ENCODE measurements around the gene PCDHB7. TPM values are rescaled to one million over a fixed set of nuclear protein-coding genes. Genes with fewer than 3 reads are reported as not detected.
"Not testable (repeated sequence)": the region's sequence is repeated elsewhere in the genome, so short reads cannot be mapped to it uniquely, and the experiment has no call there.

The PCDHB7 gene
- total RNA-seq, 1 donor from 2014 or later = 1.2 TPM

DNA sequence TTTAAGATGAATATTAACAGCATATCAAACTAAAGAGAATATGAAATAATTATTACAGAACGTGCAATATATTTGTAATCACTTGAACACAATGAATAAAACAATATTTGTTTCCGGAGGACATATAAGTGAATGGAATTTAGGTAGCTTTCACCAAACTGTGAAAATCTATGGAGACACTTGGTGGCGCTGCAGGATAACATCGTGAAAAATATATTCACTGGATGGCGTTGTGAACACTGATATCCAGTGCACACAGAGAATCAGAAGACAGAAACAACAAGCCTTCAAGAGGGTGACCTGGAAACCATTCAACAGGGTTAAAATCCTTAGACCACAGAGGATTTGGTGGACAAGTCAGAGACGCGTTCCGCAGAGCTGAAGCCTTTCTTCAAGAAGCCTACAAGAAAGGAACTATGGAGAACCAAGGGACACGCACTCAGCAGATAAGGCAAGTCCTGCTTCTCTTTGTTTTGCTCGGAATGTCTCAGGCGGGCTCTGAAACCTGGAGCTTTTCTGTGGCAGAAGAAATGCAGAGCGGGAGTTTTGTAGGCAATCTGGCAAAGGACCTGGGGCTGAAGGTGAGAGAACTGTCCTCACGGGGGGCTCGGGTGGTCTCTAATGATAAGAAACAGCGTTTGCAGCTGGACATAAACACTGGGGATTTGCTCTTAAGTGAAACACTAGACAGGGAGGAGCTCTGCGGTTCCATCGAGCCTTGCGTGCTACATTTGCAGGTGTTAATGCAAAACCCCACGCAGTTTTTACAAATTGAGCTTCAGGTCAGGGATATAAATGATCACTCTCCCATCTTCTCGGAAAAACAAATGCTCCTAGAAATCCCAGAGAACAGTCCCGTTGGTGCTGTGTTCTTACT lies 27.2 kb downstream of the PCDHB7 start, which contains the start of gene PCDHB11:
TSS of gene PCDHB11 (plus strand) at position 269 of the 877 bp plus-strand sequence. CDS start at position 417, 148 bp downstream.
- H3K27ac Mint-ChIP-seq (ENCODE audit: unreplicated experiment) = no peak within 1 kb of the TSS
- H3K4me1 Mint-ChIP-seq (ENCODE audit: unreplicated experiment) = no peaks in the 10 kb centered on the region
- no peaks in the 10 kb centered on the region for H3K27me3 Mint-ChIP-seq (ENCODE audit: unreplicated experiment)
- TF ChIP-seq, protein P1, sequence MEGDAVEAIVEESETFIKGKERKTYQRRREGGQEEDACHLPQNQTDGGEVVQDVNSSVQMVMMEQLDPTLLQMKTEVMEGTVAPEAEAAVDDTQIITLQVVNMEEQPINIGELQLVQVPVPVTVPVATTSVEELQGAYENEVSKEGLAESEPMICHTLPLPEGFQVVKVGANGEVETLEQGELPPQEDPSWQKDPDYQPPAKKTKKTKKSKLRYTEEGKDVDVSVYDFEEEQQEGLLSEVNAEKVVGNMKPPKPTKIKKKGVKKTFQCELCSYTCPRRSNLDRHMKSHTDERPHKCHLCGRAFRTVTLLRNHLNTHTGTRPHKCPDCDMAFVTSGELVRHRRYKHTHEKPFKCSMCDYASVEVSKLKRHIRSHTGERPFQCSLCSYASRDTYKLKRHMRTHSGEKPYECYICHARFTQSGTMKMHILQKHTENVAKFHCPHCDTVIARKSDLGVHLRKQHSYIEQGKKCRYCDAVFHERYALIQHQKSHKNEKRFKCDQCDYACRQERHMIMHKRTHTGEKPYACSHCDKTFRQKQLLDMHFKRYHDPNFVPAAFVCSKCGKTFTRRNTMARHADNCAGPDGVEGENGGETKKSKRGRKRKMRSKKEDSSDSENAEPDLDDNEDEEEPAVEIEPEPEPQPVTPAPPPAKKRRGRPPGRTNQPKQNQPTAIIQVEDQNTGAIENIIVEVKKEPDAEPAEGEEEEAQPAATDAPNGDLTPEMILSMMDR (IDR thresholded peaks at IDR 0.05) = no peak
- no peak within 1 kb of the TSS for H3K4me3 Mint-ChIP-seq (ENCODE audit: unreplicated experiment)
- no peak for DNase-seq (ENCODE audit: extremely low spot score, unreplicated experiment)
- H3K9me3 Mint-ChIP-seq (ENCODE audit: unreplicated experiment) = peaks cover 52% of the 10 kb centered on the region
- peaks cover 21% of the 10 kb centered on the region for H3K36me3 Mint-ChIP-seq (ENCODE audit: unreplicated experiment)

DNA sequence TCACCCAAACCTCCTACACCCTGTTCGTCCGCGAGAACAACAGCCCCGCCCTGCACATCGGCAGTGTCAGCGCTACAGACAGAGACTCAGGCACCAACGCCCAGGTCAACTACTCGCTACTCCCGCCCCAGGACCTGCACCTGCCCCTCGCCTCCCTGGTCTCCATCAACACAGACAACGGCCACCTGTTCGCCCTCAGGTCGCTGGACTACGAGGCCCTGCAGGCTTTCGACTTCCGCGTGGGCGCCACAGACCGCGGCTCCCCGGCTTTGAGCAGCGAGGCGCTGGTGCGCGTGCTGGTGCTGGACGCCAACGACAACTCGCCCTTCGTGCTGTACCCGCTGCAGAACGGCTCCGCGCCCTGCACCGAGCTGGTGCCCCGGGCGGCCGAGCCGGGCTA lies 28.7 kb downstream of the PCDHB7 start:
- peaks cover 54% of the 10 kb centered on the region for H3K9me3 Mint-ChIP-seq (ENCODE audit: unreplicated experiment)
- not testable (repeated sequence) for H3K4me3 Mint-ChIP-seq (ENCODE audit: unreplicated experiment); DNase-seq (ENCODE audit: extremely low spot score, unreplicated experiment); H3K4me1 Mint-ChIP-seq (ENCODE audit: unreplicated experiment); H3K27ac Mint-ChIP-seq (ENCODE audit: unreplicated experiment); H3K27me3 Mint-ChIP-seq (ENCODE audit: unreplicated experiment)
- H3K36me3 Mint-ChIP-seq (ENCODE audit: unreplicated experiment) = peaks cover 19% of the 10 kb centered on the region

DNA sequence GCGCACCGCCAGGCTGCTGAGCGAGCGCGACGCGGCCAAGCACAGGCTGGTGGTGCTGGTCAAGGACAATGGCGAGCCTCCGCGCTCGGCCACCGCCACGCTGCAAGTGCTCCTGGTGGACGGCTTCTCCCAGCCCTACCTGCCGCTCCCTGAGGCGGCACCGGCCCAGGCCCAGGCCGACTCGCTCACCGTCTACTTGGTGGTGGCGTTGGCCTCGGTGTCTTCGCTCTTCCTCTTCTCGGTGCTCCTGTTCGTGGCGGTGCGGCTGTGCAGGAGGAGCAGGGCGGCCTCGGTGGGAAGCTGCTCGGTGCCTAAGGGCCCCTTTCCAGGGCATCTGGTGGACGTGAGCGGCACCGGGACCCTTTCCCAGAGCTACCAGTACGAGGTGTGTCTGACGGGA lies 29.2 kb downstream of the PCDHB7 start:
- Mint-ChIP-seq H3K36me3 (ENCODE audit: unreplicated experiment) (peaks cover 14% of the 10 kb centered on the region), H3K9me3 (ENCODE audit: unreplicated experiment) (peaks cover 48% of the 10 kb centered on the region)
- H3K27me3 Mint-ChIP-seq (ENCODE audit: unreplicated experiment); H3K4me3 Mint-ChIP-seq (ENCODE audit: unreplicated experiment); DNase-seq (ENCODE audit: extremely low spot score, unreplicated experiment); H3K27ac Mint-ChIP-seq (ENCODE audit: unreplicated experiment); H3K4me1 Mint-ChIP-seq (ENCODE audit: unreplicated experiment): not testable (repeated sequence)

DNA sequence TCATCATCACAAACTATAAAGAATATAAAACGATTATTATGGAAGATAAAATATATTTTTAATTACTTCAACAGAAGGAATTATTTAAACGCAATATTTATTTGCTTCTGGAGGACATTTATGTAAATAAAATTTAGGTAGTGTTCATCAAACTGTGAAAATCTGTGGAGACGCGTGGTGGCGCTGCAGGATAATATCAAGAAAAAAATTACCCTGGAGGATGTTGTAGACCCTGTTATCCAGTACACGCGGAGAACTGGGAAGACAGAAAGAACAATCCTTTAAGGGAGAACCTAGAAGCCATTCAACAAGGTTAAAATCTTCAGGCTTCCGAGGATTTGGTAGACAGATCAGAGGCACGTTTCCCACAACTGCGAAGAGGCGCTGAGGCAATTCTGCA lies 36.0 kb downstream of the PCDHB7 start, which contains the start of gene PCDHB12:
TSS of gene PCDHB12 (plus strand) at position 242 of the 400 bp plus-strand sequence. CDS start 189 bp downstream, outside the sequence.
- H3K4me1 Mint-ChIP-seq (ENCODE audit: unreplicated experiment) = no peaks in the 10 kb centered on the region
- no peak for DNase-seq (ENCODE audit: extremely low spot score, unreplicated experiment)
- H3K9me3 Mint-ChIP-seq (ENCODE audit: unreplicated experiment) = peaks cover 56% of the 10 kb centered on the region
- H3K27me3 Mint-ChIP-seq (ENCODE audit: unreplicated experiment) = no peaks in the 10 kb centered on the region
- H3K36me3 Mint-ChIP-seq (ENCODE audit: unreplicated experiment) = peaks cover under 1% of the 10 kb centered on the region
- no peak within 1 kb of the TSS for H3K4me3 Mint-ChIP-seq (ENCODE audit: unreplicated experiment)
- TF ChIP-seq, protein P1 (IDR thresholded peaks at IDR 0.05) = no peak
- H3K27ac Mint-ChIP-seq (ENCODE audit: unreplicated experiment) = no peak within 1 kb of the TSS

DNA sequence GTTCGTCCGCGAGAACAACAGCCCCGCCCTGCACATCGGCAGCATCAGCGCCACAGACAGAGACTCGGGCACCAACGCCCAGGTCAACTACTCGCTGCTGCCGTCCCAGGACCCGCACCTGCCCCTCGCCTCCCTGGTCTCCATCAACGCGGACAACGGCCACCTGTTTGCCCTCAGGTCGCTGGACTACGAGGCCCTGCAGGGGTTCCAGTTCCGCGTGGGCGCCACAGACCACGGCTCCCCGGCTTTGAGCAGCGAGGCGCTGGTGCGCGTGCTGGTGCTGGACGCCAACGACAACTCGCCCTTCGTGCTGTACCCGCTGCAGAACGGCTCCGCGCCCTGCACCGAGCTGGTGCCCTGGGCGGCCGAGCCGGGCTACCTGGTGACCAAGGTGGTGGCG lies 37.8 kb downstream of the PCDHB7 start:
- DNase-seq (ENCODE audit: extremely low spot score, unreplicated experiment); H3K27ac Mint-ChIP-seq (ENCODE audit: unreplicated experiment); H3K27me3 Mint-ChIP-seq (ENCODE audit: unreplicated experiment); H3K4me3 Mint-ChIP-seq (ENCODE audit: unreplicated experiment); H3K36me3 Mint-ChIP-seq (ENCODE audit: unreplicated experiment); H3K4me1 Mint-ChIP-seq (ENCODE audit: unreplicated experiment): not testable (repeated sequence)
- H3K9me3 Mint-ChIP-seq (ENCODE audit: unreplicated experiment) = peaks cover 62% of the 10 kb centered on the region

DNA sequence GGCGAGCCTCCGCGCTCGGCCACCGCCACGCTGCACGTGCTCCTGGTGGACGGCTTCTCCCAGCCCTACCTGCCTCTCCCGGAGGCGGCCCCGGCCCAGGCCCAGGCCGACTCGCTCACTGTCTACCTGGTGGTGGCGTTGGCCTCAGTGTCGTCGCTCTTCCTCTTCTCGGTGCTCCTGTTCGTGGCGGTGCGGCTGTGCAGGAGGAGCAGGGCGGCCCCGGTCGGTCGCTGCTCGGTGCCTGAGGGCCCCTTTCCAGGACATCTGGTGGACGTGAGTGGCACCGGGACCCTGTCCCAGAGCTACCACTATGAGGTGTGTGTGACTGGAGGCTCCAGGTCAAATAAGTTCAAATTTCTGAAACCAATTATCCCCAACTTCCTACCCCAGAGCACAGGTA lies 38.4 kb downstream of the PCDHB7 start:
- H3K4me3 Mint-ChIP-seq (ENCODE audit: unreplicated experiment); DNase-seq (ENCODE audit: extremely low spot score, unreplicated experiment); H3K27ac Mint-ChIP-seq (ENCODE audit: unreplicated experiment); H3K27me3 Mint-ChIP-seq (ENCODE audit: unreplicated experiment); H3K36me3 Mint-ChIP-seq (ENCODE audit: unreplicated experiment); H3K4me1 Mint-ChIP-seq (ENCODE audit: unreplicated experiment): not testable (repeated sequence)
- peaks cover 59% of the 10 kb centered on the region for H3K9me3 Mint-ChIP-seq (ENCODE audit: unreplicated experiment)

DNA sequence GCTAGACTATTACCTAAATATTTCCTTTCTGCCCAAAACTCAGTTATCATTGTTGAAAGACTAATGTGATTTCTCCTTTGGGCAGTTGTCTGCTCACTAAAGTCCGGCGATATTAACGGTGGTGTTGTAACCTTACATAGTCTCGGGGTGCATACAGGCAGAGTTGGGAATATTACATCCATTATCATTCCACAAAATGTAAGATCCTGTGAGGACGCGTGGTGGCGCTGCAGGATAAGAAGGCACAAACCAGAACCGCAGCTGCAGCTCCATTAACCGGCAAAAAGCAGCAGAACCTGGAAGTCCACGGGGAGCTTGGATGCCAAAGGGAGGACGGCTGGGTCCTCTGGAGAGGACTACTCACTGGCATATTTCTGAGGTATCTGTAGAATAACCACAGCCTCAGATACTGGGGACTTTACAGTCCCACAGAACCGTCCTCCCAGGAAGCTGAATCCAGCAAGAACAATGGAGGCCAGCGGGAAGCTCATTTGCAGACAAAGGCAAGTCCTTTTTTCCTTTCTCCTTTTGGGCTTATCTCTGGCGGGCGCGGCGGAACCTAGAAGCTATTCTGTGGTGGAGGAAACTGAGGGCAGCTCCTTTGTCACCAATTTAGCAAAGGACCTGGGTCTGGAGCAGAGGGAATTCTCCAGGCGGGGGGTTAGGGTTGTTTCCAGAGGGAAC lies 41.4 kb downstream of the PCDHB7 start, which contains the start of gene PCDHB13:
TSS of gene PCDHB13 (plus strand) at position 264 of the 684 bp plus-strand sequence. CDS start at position 469, 205 bp downstream.
- H3K4me1 Mint-ChIP-seq (ENCODE audit: unreplicated experiment); H3K27me3 Mint-ChIP-seq (ENCODE audit: unreplicated experiment); H3K27ac Mint-ChIP-seq (ENCODE audit: unreplicated experiment); H3K36me3 Mint-ChIP-seq (ENCODE audit: unreplicated experiment); H3K4me3 Mint-ChIP-seq (ENCODE audit: unreplicated experiment); DNase-seq (ENCODE audit: extremely low spot score, unreplicated experiment): not testable (repeated sequence)
- TF ChIP-seq, protein P1 (IDR thresholded peaks at IDR 0.05) = peak; percentile 19
- H3K9me3 Mint-ChIP-seq (ENCODE audit: unreplicated experiment) = peaks cover 64% of the 10 kb centered on the region

DNA sequence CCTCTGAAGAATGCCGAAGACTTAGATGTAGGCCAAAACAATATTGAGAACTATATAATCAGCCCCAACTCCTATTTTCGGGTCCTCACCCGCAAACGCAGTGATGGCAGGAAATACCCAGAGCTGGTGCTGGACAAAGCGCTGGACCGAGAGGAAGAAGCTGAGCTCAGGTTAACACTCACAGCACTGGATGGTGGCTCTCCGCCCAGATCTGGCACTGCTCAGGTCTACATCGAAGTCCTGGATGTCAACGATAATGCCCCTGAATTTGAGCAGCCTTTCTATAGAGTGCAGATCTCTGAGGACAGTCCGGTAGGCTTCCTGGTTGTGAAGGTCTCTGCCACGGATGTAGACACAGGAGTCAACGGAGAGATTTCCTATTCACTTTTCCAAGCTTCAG lies 42.1 kb downstream of the PCDHB7 start:
- H3K27ac Mint-ChIP-seq (ENCODE audit: unreplicated experiment); H3K36me3 Mint-ChIP-seq (ENCODE audit: unreplicated experiment); H3K4me1 Mint-ChIP-seq (ENCODE audit: unreplicated experiment); DNase-seq (ENCODE audit: extremely low spot score, unreplicated experiment); H3K27me3 Mint-ChIP-seq (ENCODE audit: unreplicated experiment); H3K4me3 Mint-ChIP-seq (ENCODE audit: unreplicated experiment): not testable (repeated sequence)
- H3K9me3 Mint-ChIP-seq (ENCODE audit: unreplicated experiment) = peaks cover 64% of the 10 kb centered on the region

DNA sequence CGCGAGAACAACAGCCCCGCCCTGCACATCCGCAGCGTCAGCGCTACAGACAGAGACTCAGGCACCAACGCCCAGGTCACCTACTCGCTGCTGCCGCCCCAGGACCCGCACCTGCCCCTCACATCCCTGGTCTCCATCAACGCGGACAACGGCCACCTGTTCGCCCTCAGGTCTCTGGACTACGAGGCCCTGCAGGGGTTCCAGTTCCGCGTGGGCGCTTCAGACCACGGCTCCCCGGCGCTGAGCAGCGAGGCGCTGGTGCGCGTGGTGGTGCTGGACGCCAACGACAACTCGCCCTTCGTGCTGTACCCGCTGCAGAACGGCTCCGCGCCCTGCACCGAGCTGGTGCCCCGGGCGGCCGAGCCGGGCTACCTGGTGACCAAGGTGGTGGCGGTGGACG lies 43.1 kb downstream of the PCDHB7 start:
- H3K36me3 Mint-ChIP-seq (ENCODE audit: unreplicated experiment); H3K4me1 Mint-ChIP-seq (ENCODE audit: unreplicated experiment); H3K27me3 Mint-ChIP-seq (ENCODE audit: unreplicated experiment); H3K27ac Mint-ChIP-seq (ENCODE audit: unreplicated experiment); H3K4me3 Mint-ChIP-seq (ENCODE audit: unreplicated experiment): not testable (repeated sequence)
- DNase-seq (ENCODE audit: extremely low spot score, unreplicated experiment) = peak; percentile 78
- H3K9me3 Mint-ChIP-seq (ENCODE audit: unreplicated experiment) = peaks cover 69% of the 10 kb centered on the region
